ENCODE measurements around the gene TIGD3.

DNA sequence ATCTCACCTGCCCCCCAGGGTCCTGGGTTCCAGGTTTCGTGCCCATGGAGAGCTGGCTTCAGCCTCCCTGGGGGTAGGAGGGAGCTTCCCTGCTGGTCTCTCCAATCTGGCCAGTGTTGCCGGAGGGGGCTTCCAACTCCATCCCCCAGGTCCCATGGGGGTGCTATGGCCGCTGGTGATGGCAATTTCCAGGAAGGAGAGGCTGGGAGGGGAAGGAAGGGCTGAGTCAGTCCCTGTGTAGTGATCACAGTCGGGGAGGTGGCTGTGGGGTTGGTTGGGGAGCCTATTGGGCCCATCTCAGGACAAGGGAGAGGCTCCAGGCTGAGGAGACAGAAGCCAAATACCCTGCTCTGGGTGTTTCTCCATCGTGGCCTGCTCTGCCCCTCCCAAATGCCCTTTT is 45.5 kb upstream of the TIGD3 start:
- TF ChIP-seq POLR2A (IDR thresholded peaks at IDR 0.05; ENCODE audit: low read depth, low read length) (no peak), POLR2AphosphoS5 (IDR thresholded peaks at IDR 0.05; ENCODE audit: insufficient read depth, low read depth, low read length) (no peak), EZH2 (IDR thresholded peaks at IDR 0.05; ENCODE audit: borderline replicate concordance, low read depth, low read length, severe bottlenecking) (no peak), MAX (IDR thresholded peaks at IDR 0.05; ENCODE audit: insufficient read depth, insufficient read length) (no peak), JUN (IDR thresholded peaks at IDR 0.05; ENCODE audit: borderline replicate concordance, insufficient read depth, insufficient read length, low read depth) (no peak), MYC (IDR thresholded peaks at IDR 0.05; ENCODE audit: low read depth, low read length) (no peak), GATA2 (IDR thresholded peaks at IDR 0.05; ENCODE audit: insufficient read depth, insufficient read length, low read depth, low read length) (no peak), FOS (IDR thresholded peaks at IDR 0.05; ENCODE audit: borderline replicate concordance, insufficient read depth, low read length) (no peak)
- TF ChIP-seq, protein P1, sequence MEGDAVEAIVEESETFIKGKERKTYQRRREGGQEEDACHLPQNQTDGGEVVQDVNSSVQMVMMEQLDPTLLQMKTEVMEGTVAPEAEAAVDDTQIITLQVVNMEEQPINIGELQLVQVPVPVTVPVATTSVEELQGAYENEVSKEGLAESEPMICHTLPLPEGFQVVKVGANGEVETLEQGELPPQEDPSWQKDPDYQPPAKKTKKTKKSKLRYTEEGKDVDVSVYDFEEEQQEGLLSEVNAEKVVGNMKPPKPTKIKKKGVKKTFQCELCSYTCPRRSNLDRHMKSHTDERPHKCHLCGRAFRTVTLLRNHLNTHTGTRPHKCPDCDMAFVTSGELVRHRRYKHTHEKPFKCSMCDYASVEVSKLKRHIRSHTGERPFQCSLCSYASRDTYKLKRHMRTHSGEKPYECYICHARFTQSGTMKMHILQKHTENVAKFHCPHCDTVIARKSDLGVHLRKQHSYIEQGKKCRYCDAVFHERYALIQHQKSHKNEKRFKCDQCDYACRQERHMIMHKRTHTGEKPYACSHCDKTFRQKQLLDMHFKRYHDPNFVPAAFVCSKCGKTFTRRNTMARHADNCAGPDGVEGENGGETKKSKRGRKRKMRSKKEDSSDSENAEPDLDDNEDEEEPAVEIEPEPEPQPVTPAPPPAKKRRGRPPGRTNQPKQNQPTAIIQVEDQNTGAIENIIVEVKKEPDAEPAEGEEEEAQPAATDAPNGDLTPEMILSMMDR (IDR thresholded peaks at IDR 0.05; ENCODE audit: extremely low read depth in 1 of 2, insufficient read depth in 1 of 2, low read depth in 1 of 2, low read length in 2 of 2): no peak

All from endothelial cell of umbilical vein (primary cell).